Skeletal muscle cell (primary cell): ENCODE data around the gene OR10H5.
"Not testable (repeated sequence)": the region's sequence is repeated elsewhere in the genome, so short reads cannot be mapped to it uniquely, and the experiment has no call there.

Experiments used
- DNase-seq: peaks from one replicate; pipeline ENCODE4 v3.0.0-alpha.2; 2010; ENCODE audit warnings: low read depth
- H3K4me3 ChIP-seq: 2 replicates; pipeline ENCODE4 v1.5.1; 2011; ENCODE audit warnings: low read depth, mild to moderate bottlenecking, control low read depth, low read length, moderate library complexity

OR10H5 gene

DNA sequence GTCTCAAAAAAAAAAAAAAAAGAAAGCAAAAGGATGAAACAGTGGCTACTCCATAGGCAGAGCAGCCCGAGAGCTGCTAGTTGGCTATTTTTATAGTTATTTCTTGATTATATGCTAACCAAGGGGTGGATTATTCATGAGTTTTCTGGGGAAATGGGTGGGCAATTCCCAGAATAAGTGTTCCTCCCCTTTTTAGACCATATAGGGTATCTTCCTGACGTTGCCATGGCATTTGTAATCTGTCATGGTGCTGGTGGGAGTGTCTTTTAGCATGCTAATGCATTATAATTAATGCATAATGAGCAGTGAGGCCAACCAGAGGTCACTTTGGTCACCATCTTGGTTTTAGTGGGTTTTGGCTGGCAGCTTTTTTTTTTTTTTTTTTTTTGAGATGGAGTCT lies 53.4 kb downstream of the OR10H5 start:
- H3K4me3 ChIP-seq: no peak overlapping the region

DNA sequence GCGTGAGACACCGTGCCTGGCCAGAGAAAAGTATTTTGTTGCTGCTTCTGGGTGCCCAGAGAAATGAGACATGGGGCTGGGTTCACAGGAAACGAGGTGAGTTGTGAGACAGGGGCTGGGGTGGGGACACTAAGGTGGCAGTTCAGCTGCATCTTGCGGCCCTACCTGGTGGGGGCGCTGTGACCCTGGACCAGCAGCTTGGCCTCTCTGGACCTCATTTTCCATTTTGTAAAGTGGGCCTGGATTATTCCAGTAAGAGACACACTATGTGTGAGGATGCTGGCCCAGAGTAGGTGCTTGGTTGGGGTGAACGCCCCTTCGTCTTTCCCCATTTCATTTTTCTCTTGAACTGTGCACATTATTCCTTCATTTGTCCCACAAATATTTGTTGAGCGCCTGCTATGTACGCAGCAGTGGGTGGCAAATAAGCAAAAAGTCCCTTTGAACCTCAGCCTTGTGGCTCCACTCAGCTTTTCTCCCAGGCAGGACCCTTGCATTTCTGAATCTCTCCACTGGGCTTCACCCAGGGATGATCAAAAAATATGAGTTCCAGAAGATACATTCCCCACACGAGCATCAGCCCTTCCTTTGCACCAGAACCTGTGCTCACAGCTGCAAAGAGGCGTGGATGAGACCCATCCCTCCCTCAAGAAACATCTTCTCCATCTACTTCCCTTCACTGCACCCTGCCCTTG lies 54.6 kb downstream of the OR10H5 start:
- H3K4me3 ChIP-seq: no peak overlapping the region
- DNase-seq: no peak

More for the DNA sequence above, 53.4 kb downstream of the OR10H5 start:
- DNase-seq: no peak

DNA sequence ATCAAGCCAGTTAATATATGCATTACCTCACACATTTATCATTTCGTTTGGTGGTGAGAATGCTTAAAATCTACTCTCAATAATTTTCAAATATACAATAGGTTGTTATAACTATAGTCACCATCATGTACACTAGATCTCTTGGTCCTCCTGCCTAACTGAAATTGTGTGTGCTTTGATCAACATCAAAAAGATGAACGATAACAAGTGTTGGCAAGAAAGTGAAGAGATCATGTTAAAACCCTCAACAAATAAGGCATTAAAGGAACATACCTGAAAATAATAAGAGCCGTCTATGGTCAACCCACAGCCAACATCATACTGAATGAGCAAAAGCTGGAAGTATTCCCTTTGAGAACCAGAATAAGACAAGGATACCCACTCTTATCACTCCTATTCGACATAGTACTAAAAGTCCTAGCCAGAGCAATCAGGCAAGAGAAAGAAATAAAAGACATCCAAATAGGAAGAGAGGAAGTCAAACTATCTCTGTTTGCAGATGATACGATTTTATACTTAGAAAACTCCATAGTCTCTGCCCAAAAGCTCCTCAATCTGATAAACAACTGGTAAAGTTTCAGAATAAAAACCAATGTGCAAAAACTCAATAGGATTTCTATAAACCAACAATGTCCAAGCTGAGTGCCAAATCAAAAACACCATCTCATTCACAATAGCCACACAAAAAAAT lies 55.9 kb downstream of the OR10H5 start:
- H3K4me3 ChIP-seq: no peak overlapping the region
- DNase-seq: no peak

DNA sequence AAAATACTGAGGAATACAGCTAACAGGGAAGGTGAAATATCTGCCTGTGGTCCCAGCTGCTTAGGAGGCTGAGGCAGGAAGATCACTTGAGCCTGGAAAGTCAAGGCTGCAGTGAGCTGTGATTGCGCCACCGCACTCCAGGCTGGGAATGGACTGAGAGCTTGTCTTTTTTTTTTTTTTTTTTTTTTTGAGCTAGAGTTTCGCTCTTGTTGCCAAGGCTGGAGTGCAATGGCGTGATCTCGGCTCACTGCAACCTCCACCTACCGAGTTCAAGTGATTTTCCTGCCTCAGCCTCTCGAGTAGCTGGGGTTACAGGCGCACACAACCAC lies 56.4 kb downstream of the OR10H5 start:
- not testable (repeated sequence) for DNase-seq, H3K4me3 ChIP-seq

DNA sequence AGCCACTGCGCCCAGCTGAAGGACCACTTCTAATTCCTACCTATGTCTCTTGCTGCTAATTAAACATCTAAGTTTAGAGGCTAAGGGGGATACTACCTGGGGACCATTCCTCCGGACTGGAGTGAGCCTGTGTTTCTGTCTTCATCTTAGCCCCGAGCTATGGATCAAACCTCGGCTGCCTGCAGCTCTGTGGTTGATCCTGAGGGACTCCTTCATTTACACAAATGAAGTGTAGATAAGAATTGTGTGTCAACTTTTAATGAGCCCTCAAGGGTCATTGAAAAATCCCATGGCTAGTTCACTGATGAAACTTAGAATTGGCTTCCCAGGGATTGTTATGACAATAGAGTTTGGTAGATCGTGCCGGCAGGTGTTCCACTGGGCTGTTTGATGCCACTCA lies 59.5 kb downstream of the OR10H5 start:
- H3K4me3 ChIP-seq: no peak overlapping the region
- DNase-seq: no peak

DNA sequence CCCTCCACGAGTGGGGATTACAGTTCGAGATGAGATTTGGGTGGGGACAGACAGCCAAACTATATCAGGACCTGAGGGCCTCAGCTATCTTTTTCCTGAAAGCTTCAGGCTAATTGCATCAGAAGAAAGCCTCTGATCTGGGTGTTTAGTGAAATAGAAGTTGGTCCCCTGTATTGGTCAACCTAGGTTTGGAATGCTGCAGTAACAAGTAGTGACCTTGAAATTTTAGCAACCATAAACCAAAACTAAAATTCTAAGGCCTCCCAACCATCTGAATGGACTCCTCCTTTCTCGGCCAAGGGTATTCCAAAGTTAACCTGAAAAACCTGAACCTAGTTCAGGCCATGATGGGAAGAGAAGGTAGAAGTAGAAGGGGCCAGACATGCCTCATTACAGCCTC lies 62.9 kb downstream of the OR10H5 start:
- no peak for DNase-seq
- H3K4me3 ChIP-seq: no peak overlapping the region
